Left ventricle myocardium superior (tissue), 1 donor: ENCODE results near the gene GLIPR2. TPM values are rescaled to one million over a fixed set of nuclear protein-coding genes. Genes with fewer than 3 reads are reported as not detected.
"Not testable (repeated sequence)": the region's sequence is repeated elsewhere in the genome, so short reads cannot be mapped to it uniquely, and the experiment has no call there.

ENCODE experiments used
- ATAC-seq: fragments of 200-7000 bp; cut with Tn5 transposase; one replicate; pipeline ENCODE4 v1.9.1; 2020; ENCODE audit warnings: mild to moderate bottlenecking, moderate library complexity
- DNase-seq: peaks from one replicate; pipeline ENCODE4 v3.0.0-alpha.2; 2020
- intact Hi-C: fragments of 100-400 bp; cut with micrococcal nuclease; formaldehyde crosslinking; loops from one replicate; pipeline ENCODE4 v1.11.0; 2022
- long read RNA-seq: library from polyadenylated mRNA; unstranded; transcript quantifications from one replicate; pipeline ENCODE4 v2.0.0, GENCODE V29; 2021
- total RNA-seq: library from RNA; stranded (reverse); fragmentation: NEBNext Ultra II Directional; extraction: Animal tissue kit (Norgen Biotek cat#: 25700); gene quantifications from one replicate; pipeline ENCODE4 v1.2.1, GENCODE V29; 2021
- donor health status: DM: no; HTN: yes; CAD: no; lungs with severe emphysema.

GLIPR2 gene, protein sequence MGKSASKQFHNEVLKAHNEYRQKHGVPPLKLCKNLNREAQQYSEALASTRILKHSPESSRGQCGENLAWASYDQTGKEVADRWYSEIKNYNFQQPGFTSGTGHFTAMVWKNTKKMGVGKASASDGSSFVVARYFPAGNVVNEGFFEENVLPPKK
- 5.9 TPM for total RNA-seq
- long read RNA-seq, transcript GLIPR2-202 (5 exons, 1,890 nt): major isoform, 6 of 9 reads
- long read RNA-seq, partial matches to known transcripts: 0 of 9 reads
- long read RNA-seq, other reads (novel, unspliced or antisense): 3 of 9 reads

DNA sequence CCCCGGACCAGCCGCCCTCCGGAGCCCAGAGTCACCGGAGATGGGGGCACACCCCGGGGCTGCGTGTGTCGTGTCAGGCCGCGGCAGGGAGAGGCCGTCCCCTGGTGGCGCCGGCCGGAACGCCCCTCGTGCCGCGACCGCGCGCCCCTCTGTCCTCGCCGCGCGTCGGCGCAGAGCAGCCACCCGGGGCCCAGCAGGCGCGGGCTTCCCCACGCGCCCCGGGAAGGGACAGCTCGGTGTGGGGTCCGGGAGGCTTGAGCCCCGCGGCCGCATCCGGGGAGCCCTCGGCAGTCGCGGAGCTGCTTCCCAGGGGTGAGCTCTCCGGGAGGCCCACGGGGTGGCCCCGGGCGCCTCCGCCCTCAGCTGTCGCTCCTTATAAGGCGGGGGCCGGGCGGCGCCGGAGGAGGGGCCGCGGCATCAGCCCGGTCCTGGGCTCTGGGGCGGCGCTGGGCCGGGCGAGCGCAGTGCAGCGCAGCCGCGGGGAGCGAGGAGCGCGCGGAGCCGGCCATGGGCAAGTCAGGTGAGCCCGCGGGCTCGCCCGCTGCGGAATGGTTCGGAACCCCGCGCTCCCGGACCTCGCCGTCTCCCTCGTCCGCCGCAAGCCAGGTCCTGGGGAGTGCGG lies at the start of gene GLIPR2:
TSS of gene GLIPR2 (plus strand) at position 462 of the 622 bp plus-strand sequence. CDS start at position 508, 46 bp downstream.
- DNase-seq (peak; percentile 92), ATAC-seq (peak; percentile 97)
- intact Hi-C loops: no loop called here

DNA sequence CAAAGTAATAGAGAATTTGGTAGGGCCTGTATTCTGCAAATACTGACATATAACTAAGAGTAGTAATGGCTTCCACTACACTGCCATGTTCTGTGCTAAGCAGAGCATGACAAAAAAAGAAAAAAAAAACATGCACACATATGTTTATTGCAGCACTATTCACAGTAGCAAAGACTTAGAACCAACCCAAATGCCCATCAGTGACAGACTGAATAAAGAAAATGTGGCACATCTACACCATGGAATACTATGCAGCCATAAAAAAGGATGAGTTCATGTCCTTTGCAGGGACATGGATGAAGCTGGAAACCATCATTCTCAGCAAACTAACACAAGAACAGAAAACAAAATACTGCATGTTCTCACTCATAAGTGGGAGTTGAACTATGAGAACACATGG lies 49.5 kb upstream of the GLIPR2 start:
- intact Hi-C loops, ATAC-seq, DNase-seq: not testable (repeated sequence)

DNA sequence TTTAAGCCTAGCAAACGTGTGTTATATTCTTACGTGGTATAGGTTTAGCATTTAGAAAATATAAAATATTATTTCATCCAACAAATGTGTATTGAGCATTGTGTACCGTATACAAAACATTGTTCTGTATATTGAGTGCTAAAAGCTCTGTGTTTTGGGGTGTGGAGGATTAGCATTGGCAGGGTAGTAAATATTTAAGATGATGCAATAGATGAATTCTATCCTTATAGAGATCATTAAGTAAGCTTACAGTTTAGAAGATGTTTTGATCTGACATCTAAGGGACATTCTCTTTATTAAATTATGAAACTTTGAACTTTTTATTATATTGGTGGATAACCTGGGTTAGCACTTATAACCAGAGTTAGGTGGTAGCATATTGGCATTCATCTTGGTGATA lies 48.5 kb upstream of the GLIPR2 start:
- no peak for ATAC-seq
- intact Hi-C loops: no loop called here
- DNase-seq: no peak

DNA sequence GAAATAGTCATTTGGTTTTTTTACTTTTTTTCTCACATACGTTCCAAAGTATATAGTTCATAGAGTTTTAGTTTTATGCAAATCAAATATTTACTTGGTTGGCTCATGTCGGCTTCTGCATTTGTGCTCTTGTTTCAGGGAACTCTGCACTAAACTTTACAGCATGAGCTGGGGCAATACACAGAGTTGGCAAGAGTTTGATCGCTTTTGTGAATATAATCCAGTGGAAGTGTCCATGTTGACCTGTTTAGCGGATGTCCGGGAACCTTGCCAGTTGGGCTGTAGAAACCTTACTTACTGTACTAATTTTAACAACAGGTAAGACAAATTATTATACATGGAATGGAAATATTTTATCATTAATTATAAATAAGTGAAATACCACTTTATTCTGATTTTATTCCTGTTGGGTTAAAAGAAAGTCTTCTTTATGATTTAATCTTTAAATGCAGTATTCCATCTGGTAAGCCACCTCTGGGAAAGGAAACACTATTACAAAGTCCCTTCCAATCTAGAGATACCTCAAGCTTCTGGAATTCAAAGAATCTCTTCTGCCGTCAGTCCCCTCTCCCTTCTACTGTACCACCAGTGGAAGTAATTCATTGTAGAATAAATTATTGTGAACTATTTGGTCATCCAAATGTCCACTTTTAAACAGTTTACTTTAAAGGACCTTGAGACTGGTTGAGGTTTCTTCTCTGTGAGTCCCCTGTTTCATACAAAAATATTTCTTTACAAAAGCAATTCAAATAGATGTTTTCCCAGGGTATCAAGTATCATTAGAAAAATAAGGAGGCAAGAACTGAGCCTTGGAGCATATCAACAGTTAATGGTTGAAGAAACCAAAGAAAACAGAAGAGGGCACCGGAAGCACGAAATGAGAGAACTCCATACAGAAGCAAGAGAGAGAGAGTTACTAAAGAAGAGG lies 45.2 kb upstream of the GLIPR2 start:
- ATAC-seq (peak; percentile 32), DNase-seq (peak; percentile 31)
- intact Hi-C loops: no loop called here

DNA sequence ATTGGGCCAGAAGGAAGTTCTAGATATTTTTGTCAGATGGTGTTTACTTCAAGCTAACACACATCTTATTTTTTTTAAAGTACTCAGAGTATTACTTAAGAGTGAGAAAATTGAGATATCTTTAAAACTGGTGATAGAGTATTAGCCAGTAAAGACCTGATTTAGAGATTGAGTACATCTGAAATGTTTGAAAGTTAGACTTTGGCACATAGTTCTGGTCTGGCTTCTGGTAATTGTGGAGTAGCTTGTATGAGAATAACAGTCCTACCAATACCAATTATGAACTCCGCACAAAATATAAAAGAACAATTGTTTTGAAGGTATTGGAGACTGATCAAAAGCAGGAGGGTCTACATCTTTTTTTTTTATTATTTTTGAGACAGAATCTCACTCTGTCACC lies 44.5 kb upstream of the GLIPR2 start:
- intact Hi-C loops: no loop called here
- DNase-seq (no peak), ATAC-seq (no peak)

DNA sequence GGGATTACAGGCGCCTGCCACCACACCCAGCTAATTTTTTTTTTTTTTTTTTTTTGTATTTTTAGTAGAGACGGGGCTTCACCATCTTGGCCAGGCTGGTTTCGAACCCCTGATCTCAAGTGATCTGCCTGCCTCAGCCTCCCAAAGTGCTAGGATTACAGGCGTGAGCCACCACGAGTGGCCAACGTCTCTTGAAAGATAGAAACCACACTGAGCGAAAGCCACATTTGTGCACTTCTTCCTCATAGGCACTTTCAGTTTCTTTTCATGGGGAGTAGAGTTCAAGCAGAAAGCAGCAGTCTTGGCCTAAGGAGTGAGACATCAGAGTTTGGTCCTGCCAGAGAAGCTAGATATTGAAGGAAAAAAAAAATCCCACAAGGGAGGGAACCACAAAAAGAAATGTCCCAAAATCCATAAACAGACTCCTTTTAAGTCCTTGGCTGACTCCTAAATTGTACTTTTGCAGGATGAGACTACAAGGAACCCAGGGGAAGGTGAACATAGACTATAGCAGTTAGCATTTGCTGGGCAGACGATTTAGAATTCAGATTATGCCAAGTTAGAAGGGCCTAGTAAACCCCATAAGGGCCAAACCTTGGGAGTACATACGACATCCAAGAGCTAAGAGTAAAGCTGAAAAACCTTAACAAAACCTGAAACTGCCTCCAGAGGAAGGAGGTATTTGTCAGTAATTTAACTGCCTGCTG lies 43.9 kb upstream of the GLIPR2 start:
- peak; percentile 52 for ATAC-seq
- intact Hi-C loops: no loop called here
- DNase-seq: no peak

DNA sequence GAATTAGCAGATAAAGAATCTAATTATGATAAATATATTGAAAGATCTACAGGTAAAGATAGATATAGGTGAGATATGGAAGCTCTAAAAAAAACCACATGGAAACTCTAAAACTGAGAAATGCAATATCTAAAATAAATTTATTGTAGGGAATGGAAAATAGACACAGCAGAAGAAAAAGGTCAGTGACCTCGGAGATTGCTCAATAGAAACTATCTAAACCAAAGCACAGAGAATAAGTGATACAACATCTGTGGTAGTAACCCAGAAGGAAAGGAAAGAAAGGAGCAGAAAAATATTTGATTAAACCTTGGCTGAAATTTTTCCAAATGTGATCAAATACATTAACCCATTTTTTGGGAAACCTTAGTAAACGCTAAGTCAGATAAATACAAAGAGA lies 43.1 kb upstream of the GLIPR2 start:
- intact Hi-C loops: no loop called here
- DNase-seq (no peak), ATAC-seq (no peak)

DNA sequence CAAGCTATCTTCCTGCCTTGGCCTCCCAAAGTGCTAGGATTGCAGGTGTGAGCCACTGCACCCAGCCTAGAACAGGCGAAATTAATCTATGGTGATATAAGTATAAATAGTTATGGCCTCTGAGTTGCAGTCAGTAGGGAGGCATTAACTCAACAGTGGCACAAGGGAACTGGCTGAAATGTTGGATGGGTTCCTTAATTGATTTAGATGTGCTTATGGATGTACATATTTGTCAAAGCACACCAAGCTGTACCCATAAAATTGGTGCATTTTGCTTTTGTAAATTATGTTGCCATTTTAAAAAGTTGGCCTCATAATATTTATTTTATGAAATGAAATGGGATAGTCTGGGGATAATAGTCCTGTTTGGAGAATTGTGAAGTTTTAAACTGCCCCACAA lies 36.8 kb upstream of the GLIPR2 start:
- intact Hi-C loops: loop anchor here (5.0 kb wide), 1 partner anchor 68 kb away; the partner anchor contains the start of gene CCIN
- DNase-seq (no peak), ATAC-seq (no peak)

DNA sequence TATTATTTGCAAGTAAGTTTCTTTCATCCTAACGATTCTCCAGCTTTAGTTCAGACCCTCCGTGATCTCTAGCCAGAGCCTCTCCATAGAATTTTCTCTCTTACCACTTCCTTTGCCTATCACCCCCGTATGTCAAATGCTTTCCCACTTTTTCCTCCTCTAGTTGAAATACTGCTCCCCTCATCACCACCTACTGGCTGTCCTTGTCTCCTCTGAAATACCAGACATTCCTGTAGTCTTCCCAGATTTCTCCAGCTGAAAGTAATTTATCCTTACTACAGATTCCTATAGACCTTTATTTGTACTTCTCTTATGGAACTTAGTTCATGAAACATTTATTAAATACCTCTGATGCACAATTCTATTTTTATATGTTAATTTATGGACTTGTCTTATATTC lies 36.0 kb upstream of the GLIPR2 start:
- DNase-seq: no peak
- intact Hi-C loops: loop anchor here (5.0 kb wide), 1 partner anchor 67 kb away; the partner anchor contains the start of gene CCIN
- ATAC-seq: no peak

DNA sequence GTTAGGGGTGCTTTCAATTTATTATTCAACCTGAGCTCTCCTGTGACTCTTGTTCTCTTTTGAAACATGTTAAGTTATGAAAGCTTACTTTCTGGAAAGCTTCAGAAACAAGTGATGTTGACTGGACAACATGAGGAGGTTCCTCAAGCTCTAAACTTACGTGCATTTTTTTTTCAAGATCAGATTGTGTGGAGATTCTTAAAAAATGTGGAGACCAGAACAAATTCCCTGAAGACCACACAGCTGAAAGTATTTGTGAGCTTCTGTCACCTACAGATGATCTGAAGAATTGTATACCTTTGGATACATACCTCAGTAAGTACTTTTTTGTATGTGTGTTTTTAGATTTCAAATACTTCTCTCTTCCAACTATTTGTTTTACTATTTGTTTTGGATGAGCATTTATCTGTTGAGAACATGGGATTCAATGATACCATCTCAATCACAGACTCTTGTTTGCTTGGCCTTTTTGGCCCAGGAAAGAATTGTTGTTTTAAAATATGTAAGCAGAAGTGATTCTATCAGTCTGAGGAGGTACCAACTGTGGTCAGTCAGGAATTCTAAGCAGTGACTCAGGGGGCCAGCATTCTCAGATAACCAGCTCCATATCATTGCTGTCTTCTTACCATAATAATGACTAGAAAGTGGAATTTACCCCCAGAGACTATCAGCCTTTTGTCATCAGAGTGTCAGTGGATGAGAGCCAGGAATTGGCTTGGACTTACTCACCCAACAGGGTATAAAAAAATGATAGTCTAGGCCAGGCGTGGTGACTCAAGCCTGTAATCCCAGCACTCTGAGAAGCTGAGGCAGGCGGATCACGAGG lies 34.4 kb upstream of the GLIPR2 start:
- intact Hi-C loops: loop anchor here (5.0 kb wide), 1 partner anchor 65 kb away; the partner anchor contains the start of gene CCIN
- no peak for DNase-seq
- peak; percentile 43 for ATAC-seq

DNA sequence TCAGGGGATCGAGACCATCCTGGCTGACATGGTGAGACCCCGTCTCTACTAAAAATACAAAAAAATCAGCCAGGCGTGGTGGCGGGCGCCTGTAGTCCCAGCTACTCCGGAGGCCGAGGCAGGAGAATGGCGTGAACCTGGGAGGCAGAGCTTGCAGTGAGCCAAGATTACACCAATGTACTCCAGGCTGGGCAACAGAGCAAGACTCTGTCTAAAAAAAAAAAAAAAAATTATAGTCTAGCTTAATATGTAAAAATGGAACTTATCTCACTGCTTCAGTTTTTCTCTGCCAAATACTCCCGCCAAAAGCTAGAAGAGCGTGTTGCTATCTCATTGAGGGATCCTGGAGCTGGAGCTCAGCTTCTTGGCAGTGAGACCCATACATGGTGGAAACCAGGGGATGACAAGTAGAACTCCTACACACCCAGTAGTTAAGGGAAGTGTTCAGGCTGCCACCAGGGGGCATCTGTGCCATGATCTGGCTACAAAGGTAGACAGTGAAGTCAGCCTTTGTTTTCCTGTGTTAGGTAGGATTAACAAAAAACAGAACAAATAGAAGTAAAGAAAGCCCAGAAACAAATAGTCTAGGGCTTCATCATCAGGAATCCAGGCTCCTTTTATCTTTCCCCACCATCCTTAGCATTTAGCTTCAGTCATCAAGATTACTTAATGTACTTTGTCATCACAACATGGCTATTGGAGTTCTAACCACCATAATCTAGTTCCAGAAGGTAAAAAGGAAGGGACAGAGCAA lies 33.6 kb upstream of the GLIPR2 start:
- ATAC-seq (peak; percentile 94), DNase-seq (peak; percentile 88)
- intact Hi-C loops: loop anchor here (5.0 kb wide), 1 partner anchor 64 kb away; the partner anchor contains the start of gene CCIN

DNA sequence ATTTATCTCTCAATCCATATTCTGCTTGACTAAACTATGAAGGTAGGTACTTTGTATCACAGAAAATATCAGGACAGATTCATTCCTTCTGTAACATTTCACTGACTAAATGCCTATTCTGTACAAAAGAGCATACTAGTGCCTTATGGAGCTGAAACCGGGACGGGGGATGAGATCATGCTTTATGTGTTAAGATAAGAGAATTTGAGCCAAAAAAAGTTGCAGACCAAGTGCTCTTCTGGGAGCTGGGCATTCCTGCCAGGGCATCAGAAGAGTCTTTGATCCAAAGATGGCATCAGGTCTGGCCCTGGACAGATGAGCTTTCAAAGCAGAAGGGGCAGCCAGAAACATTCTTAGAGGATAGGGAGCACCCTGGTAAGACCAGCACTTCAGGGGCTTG lies 27.5 kb upstream of the GLIPR2 start:
- DNase-seq (no peak), ATAC-seq (no peak)
- intact Hi-C loops: no loop called here

DNA sequence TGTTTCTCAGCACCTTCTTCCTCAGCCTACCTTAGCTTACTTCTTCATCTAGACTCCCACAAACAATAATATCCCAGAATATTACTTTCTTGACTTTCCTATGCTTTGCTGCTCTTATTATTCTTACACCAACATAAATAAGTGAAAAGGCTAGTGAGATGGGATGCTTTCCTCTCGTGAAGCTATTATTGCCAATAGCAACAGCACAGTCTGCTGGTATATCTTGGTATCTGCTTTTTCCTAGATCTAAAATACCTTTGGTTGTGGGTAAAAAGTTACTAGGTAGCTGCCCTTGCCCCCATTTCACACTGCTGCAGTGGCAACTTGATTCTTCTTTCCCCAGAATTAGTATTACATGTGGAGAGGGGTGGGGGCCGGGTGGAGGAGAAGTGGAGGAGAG lies 26.1 kb upstream of the GLIPR2 start:
- intact Hi-C loops: no loop called here
- ATAC-seq (no peak), DNase-seq (no peak)

DNA sequence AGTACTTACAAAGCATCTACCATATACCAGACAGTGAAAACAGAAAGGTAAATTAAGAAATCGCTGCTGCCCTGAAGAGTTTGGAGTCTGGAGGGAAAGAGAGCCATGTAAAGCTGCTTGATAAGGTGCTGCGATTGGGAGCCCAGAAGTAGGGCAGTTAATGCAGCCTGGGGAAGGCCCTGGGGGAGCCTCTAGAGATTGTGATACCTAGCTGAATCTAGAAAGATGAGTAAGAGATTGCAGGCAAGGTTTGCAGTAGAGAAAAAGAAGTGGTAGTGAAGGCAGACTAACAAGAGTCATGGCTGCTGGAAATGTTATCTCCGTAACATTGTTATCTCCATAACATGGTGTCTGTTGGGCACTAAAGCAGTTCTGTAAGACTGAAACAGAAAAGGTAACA lies 24.0 kb upstream of the GLIPR2 start:
- intact Hi-C loops: no loop called here

DNA sequence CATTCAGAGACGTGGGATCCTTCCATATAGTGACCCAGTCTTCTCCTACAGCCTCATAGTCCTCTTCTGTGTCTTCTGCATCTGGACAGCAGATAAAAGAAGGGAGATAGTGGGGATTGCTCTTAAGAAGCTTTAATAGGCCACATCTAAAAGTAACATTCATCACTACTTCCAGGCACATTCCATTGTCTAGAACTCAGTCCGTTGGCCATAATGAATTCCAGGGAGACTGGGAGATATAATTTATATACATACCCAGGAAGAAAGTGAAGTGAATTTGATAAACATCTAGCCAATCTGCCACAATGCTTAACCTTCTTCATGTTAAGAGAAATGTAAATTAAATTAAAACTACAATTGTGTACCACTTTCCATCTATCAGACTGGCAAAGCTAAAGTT lies 22.5 kb upstream of the GLIPR2 start:
- DNase-seq: no peak
- intact Hi-C loops: no loop called here
- no peak for ATAC-seq

More for the DNA sequence above, 24.0 kb upstream of the GLIPR2 start:
- DNase-seq (no peak), ATAC-seq (no peak)

DNA sequence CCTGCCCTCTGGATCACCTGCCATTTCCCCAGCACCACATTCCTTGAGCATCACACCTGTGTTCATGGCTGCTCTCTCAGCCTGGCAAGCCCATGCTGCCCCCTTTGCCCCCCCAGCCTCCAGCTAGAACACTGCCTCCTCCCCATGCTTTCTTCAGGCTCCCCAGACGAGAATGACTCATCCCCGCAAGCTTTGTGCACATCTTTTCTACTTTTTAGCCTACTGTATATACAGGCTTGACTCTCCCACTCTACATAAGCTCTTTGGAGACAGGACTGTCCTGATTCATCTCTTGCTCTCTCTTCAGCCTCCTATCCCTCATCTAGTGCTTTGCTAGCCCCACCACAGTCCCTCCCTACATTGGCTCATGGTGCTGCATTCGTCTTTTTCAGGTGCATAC lies 19.9 kb upstream of the GLIPR2 start:
- ATAC-seq (no peak), DNase-seq (no peak)
- intact Hi-C loops: no loop called here

DNA sequence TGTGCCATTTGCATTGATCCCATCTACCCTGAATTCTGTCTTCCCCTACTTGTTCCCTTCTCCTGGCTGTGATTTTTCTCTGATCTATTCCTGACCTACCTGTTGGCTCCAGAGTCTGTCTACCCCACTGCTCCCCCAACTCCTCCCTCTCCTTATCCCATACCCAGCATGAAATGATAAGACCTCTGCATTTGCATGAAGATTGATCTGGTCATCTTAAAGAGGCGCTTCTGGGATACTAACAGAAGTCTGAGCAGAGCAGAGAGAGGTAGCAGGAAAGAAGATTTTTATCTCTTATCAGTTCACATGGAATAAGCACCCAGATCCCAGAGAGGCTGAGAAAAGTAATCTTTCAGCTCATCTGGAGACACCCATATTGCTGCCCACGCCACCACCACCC lies 18.3 kb upstream of the GLIPR2 start:
- intact Hi-C loops: no loop called here
- ATAC-seq (no peak), DNase-seq (no peak)

DNA sequence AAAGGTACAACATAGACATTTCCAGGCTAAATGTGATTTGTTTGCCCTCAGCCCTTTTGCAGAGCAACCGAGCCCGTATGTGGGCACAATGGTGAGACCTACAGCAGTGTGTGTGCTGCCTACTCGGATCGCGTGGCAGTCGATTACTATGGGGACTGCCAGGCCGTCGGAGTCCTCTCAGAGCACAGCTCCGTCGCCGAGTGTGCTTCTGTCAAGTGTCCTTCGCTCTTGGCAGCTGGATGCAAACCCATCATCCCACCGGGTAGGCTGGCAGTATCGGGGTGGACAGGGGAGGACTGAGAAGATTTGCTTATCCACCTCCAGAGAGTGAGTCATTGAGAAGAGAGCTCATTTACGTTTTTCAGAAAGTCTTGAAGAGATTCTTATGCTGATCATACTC lies 17.8 kb upstream of the GLIPR2 start:
- DNase-seq (no peak), ATAC-seq (no peak)
- intact Hi-C loops: no loop called here
